Activated B cell treated with CpG ODN at 0.5 μM for 24 hours (primary cell): ENCODE results near the gene PRKAB2. TPM values are rescaled to one million over a fixed set of nuclear protein-coding genes. Genes with fewer than 3 reads are reported as not detected.
"Not testable (repeated sequence)": the region's sequence is repeated elsewhere in the genome, so short reads cannot be mapped to it uniquely, and the experiment has no call there.

ENCODE experiments used
- ATAC-seq: fragments of 200-7000 bp; cut with Tn5 transposase; one replicate; pipeline ENCODE4 v1.10.0; 2021; ENCODE audit warnings: low read depth, mild to moderate bottlenecking, moderate library complexity
- CTCF ChIA-PET: fragments of 350-600 bp; sonication (Branson Sonifier 250); formaldehyde crosslinking; loops from one replicate; lab custom pipeline; 2021; ENCODE audit warnings: antibody characterized with exemption; lab: Charles Lee
- POLR2A ChIA-PET: fragments of 350-600 bp; sonication (Branson Sonifier 250); formaldehyde crosslinking; loops from one replicate; lab custom pipeline; 2021; ENCODE audit warnings: antibody characterized with exemption; lab: Charles Lee
- DNase-seq: peaks from one replicate; pipeline ENCODE4 v3.0.0; 2022
- H3K27ac Mint-ChIP-seq: one replicate; pipeline ENCODE4 v1.8.0; 2020; ENCODE audit warnings: mixed read lengths
- H3K27me3 Mint-ChIP-seq: one replicate; pipeline ENCODE4 v1.8.0; 2021; ENCODE audit warnings: mixed read lengths
- H3K36me3 Mint-ChIP-seq: one replicate; pipeline ENCODE4 v1.8.0; 2021; ENCODE audit warnings: low read depth, mixed read lengths
- H3K4me1 Mint-ChIP-seq: one replicate; pipeline ENCODE4 v1.8.0; 2021; ENCODE audit warnings: mixed read lengths
- H3K4me3 Mint-ChIP-seq: one replicate; pipeline ENCODE4 v1.8.0; 2020; ENCODE audit warnings: mild to moderate bottlenecking, mixed read lengths
- H3K9me3 Mint-ChIP-seq: one replicate; pipeline ENCODE4 v1.8.0; 2020; ENCODE audit warnings: mixed read lengths
- CTCF ChIP-seq: fragments of 200-600 bp; IDR thresholded peaks from one replicate; pipeline ENCODE4 v1.8.0; 2022; ENCODE audit warnings: antibody characterized with exemption, mild to moderate bottlenecking
- intact Hi-C: fragments of 100-400 bp; cut with micrococcal nuclease; formaldehyde crosslinking; loops from one replicate; pipeline ENCODE4 v1.15.1; 2024
- total RNA-seq: library from RNA; stranded (reverse); gene quantifications from 2 replicates; pipeline ENCODE4 v1.2.3, GENCODE V29; 2022

PRKAB2 gene
- total RNA-seq, 1 donor from 2014 or later, result 9.8 TPM

- POLR2A ChIA-PET, result no interaction called here
- no peaks in the 10 kb centered on the region for H3K27me3 Mint-ChIP-seq
- no peak overlapping the region for H3K4me3 Mint-ChIP-seq
- no peak for ATAC-seq
- CTCF ChIA-PET, result no interaction called here
- peaks cover 4% of the 10 kb centered on the region for H3K36me3 Mint-ChIP-seq
- TF ChIP-seq CTCF, result no peak
- peaks cover 33% of the 10 kb centered on the region for H3K4me1 Mint-ChIP-seq
- intact Hi-C loops, result no loop called here
- no peak for DNase-seq
- H3K27ac Mint-ChIP-seq, result no peak overlapping the region
- H3K9me3 Mint-ChIP-seq, result no peaks in the 10 kb centered on the region
Measured at GRCh38 chr1:147201786-147202185, 29.5 kb upstream of the PRKAB2 start.

- Mint-ChIP-seq H3K36me3 (peaks cover 4% of the 10 kb centered on the region), H3K27me3 (no peaks in the 10 kb centered on the region), H3K27ac (no peak overlapping the region), H3K4me3 (no peak overlapping the region), H3K9me3 (no peaks in the 10 kb centered on the region), H3K4me1 (peaks cover 33% of the 10 kb centered on the region)
- ChIA-PET CTCF (no interaction called here), POLR2A (no interaction called here)
- DNase-seq (no peak), ATAC-seq (no peak)
- TF ChIP-seq CTCF, result no peak
- intact Hi-C loops, result no loop called here
Measured at GRCh38 chr1:147201276-147201675, 29.0 kb upstream of the PRKAB2 start.

DNA sequence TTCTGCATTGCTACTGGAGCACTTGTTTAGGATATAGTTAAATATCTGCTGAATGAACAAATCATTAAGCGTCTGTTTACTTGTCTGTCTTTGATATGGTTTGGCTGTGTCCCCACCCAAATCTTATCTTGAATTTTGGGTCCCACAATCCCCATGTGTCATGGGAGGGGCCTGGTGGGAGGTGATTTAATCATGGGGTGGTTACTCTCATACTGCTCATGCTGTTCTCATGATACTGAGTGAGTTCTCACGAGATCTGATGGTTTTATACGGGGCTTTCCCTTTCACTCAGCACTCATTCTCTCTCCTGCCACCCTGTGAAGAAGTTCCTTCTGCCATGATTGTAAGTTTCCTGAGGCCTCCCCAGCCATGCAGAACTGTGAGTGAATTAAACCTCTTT, 25.1 kb upstream of the PRKAB2 start:
- H3K36me3 Mint-ChIP-seq, H3K4me3 Mint-ChIP-seq, intact Hi-C loops, ATAC-seq, H3K27me3 Mint-ChIP-seq, CTCF ChIA-PET, H3K27ac Mint-ChIP-seq, DNase-seq, H3K4me1 Mint-ChIP-seq, H3K9me3 Mint-ChIP-seq: not testable (repeated sequence)
- POLR2A ChIA-PET, result interaction anchor here (0.6 kb wide), 1 partner anchor 9 kb away, joined by 7 read pairs; no protein-coding TSS in a partner anchor

GRCh38 chr1:147189514-147189913, 17.2 kb upstream of the PRKAB2 start:
- ATAC-seq, result no peak

DNA sequence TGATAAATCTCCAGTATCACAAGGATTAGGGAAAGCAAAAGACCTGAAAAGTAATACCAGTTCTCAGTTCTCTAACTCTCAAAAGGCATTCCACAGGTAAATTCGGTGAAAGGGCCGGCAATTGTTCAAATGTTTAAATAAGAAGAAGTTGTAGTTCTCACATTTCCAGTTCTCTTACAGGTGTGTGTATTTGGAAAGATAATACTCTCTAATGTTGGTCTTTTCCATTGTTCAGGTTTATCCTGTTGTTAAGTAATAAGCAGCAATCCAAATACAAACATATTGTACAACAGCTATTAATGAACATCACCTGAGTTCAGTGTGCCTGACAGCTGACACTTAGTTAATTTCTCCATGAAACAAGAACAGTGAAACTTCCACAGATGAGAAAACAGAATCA, 13.2 kb upstream of the PRKAB2 start:
- no peaks in the 10 kb centered on the region for H3K27me3 Mint-ChIP-seq
- no peak overlapping the region for H3K4me3 Mint-ChIP-seq
- TF ChIP-seq CTCF, result no peak
- no peaks in the 10 kb centered on the region for H3K4me1 Mint-ChIP-seq
- ChIA-PET CTCF (no interaction called here), POLR2A (no interaction called here)
- H3K36me3 Mint-ChIP-seq, result peaks cover 3% of the 10 kb centered on the region
- DNase-seq (no peak), ATAC-seq (no peak)
- no peak overlapping the region for H3K27ac Mint-ChIP-seq
- H3K9me3 Mint-ChIP-seq, result no peaks in the 10 kb centered on the region
- intact Hi-C loops, result no loop called here

More at GRCh38 chr1:147189514-147189913, 17.2 kb upstream of the PRKAB2 start:
- Mint-ChIP-seq H3K27ac (no peak overlapping the region), H3K36me3 (no peaks in the 10 kb centered on the region), H3K4me3 (no peak overlapping the region), H3K27me3 (no peaks in the 10 kb centered on the region), H3K9me3 (peaks cover 2% of the 10 kb centered on the region), H3K4me1 (no peaks in the 10 kb centered on the region)
- intact Hi-C loops, result no loop called here
- no peak for DNase-seq
- POLR2A ChIA-PET, result no interaction called here
- CTCF ChIA-PET, result no interaction called here
- no peak for TF ChIP-seq CTCF
